ENCODE data around the gene MVB12B.
"Not testable (repeated sequence)": the region's sequence is repeated elsewhere in the genome, so short reads cannot be mapped to it uniquely, and the experiment has no call there.

MVB12B gene

GRCh38 chr9:126551812-126552211 lies 225.2 kb downstream of the MVB12B start:
- DNase-seq: no peak

GRCh38 chr9:126554292-126554691 lies 227.7 kb downstream of the MVB12B start:
- no peak for DNase-seq

DNA sequence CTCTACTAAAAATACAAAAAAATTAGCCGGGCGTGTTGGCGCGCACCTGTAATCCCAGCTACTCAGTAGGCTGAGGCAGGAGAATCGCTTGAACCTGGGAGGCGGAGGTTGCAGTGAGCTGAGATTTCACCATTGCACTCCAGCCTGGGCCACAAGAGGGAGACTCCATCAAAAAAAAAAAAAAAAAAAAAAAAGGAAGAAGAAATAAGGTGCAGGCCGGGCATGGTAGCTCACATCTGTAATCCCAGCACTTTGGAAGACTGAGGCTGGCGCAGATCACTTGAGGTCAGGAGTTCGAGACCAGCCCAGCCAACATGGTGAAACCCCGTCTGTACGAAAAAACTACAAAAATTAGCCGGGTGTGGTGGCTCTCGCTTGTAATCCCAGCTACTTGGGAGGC lies 228.8 kb downstream of the MVB12B start:
- not testable (repeated sequence) for DNase-seq

All from right forelimb (tissue), 1 donor.